Effector memory CD4-positive, alpha-beta T cell (primary cell): Measurements from ENCODE around the gene RHCE.
"Not testable (repeated sequence)": the region's sequence is repeated elsewhere in the genome, so short reads cannot be mapped to it uniquely, and the experiment has no call there.

ENCODE experiments used
- DNase-seq, 3 donors: peaks; one replicate each; pipeline ENCODE4 v3.0.0-alpha.2; 2020
- H3K27ac ChIP-seq: 2 replicates; pipeline ENCODE4 v1.7.0; 2013; ENCODE audit warnings: mild to moderate bottlenecking, low read length, moderate library complexity; ENCODE audit not compliant: insufficient read depth, poor library complexity, severe bottlenecking
- H3K27me3 ChIP-seq: replicated peaks from 2 replicates; pipeline ENCODE4 v1.7.0; 2013; ENCODE audit warnings: mild to moderate bottlenecking, low read length; ENCODE audit not compliant: insufficient read depth, control insufficient read depth, poor library complexity, severe bottlenecking
- H3K36me3 ChIP-seq: 2 replicates; pipeline ENCODE4 v1.7.0; 2013; ENCODE audit warnings: mild to moderate bottlenecking, low read length, moderate library complexity; ENCODE audit not compliant: control insufficient read depth, insufficient read depth
- H3K4me1 ChIP-seq: 2 replicates; pipeline ENCODE4 v1.7.0; 2013; ENCODE audit warnings: low read length, mild to moderate bottlenecking; ENCODE audit not compliant: control insufficient read depth, insufficient read depth, poor library complexity, severe bottlenecking
- H3K4me3 ChIP-seq: 2 replicates; pipeline ENCODE4 v1.7.0; 2013; ENCODE audit warnings: low read length, low read depth, mild to moderate bottlenecking; ENCODE audit not compliant: insufficient read depth, poor library complexity, severe bottlenecking
- H3K9me3 ChIP-seq: 2 replicates; pipeline ENCODE4 v1.7.0; 2013; ENCODE audit warnings: mild to moderate bottlenecking, low read length, moderate library complexity; ENCODE audit not compliant: control insufficient read depth
- total RNA-seq, 3 donors: gene quantifications; one replicate each; lab custom pipeline; 2026; lab: John Stamatoyannopoulos, UW

The RHCE gene
- 1.2 to 2.1 (median 2.0) reads per million in 3 donors for total RNA-seq

DNA sequence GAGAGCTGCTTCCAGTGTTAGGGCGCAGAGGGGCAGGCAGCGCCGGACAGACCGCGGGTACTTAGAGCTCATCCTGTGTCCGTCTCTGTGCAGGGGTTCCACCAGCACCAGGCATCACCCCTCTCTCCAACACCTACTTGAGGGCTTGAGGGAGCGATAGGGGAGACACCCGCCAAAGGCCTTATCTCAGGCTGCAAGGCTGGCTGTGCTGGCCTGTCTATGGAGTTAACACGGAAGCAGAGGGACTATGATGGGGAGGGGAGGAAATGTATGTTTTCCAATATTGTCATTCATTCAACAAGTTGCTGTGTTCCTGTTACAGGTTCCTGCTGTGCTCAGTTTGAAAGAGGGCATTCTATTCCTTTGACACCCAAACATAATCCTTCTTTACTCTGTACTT is at the start of gene RHCE:
RHCE (minus strand) TSS at position 111 of the 400 bp plus-strand sequence; CDS start at position 72, 39 bp downstream.
- H3K27ac ChIP-seq, H3K27me3 ChIP-seq, H3K4me1 ChIP-seq, DNase-seq, H3K36me3 ChIP-seq, H3K4me3 ChIP-seq, H3K9me3 ChIP-seq: not testable (repeated sequence)

DNA sequence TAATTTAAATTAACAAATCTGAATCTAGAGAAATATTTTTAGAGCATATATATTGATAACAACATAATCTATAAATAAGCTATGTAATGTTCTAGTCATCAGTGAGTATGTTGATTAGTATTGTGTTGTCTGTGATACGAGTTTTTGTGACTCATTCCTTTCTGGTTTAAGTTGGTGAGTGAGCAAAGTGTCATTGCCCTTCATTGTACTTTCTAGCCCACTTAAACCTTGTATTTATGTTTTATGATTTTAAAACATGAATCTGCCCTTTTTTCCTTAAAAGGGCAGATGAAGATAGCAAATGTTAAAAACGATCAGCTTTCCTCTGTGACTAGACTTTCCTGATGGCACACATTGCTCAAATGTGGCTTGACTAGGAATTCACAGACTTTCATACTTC is 48.6 kb upstream of the RHCE start:
- DNase-seq, result no peak
- peaks cover 4% of the 10 kb centered on the region for H3K4me1 ChIP-seq
- no peak overlapping the region for H3K27ac ChIP-seq
- peaks cover 8% of the 10 kb centered on the region for H3K36me3 ChIP-seq
- H3K27me3 ChIP-seq, result no peaks in the 10 kb centered on the region
- no peaks in the 10 kb centered on the region for H3K9me3 ChIP-seq
- H3K4me3 ChIP-seq, result no peak overlapping the region

DNA sequence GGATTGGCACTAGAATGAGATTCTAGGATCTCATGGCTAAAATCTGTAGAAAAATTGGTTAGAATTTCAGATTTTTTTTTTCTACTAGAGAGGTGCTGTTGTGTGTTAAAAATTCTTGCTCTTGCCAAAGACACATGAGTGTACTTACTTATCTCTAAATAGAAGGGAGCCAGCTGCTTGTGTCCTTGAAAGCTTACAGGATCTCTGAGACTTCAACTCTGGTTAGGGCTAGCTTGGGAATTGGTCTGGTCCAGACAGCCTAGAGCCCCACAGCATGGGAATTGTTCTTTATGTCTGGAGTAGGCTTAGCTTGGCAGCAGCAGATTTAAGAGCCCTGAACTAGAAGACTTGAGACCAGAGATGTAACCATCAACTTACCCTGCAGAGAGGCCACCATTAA is 47.4 kb upstream of the RHCE start:
- H3K36me3 ChIP-seq, result peaks cover 8% of the 10 kb centered on the region
- DNase-seq, result no peak
- no peaks in the 10 kb centered on the region for H3K9me3 ChIP-seq
- no peak overlapping the region for H3K27ac ChIP-seq
- H3K4me1 ChIP-seq, result no peaks in the 10 kb centered on the region
- H3K27me3 ChIP-seq, result no peaks in the 10 kb centered on the region
- H3K4me3 ChIP-seq, result no peak overlapping the region

DNA sequence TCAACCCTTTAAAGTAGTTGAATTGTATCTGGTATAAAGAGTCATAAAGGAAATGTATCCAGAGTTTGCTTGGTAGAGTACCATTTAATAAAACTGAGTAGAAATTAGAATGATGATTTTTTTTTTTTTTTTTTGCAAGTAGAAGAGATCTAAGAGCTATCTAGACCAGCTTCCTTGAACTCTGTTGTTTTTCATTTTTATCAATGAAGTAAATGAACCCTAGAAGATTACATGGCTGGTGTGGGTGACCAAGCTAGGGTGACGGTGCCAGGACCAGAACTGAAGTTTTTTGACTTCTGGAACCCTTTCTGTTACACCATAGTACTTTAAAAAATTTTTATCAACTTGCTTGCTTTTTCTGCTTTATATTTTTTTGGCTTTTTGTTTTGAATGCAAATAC is 47.0 kb upstream of the RHCE start:
- no peak overlapping the region for H3K4me3 ChIP-seq
- H3K4me1 ChIP-seq, result no peaks in the 10 kb centered on the region
- DNase-seq, result no peak
- peaks cover 8% of the 10 kb centered on the region for H3K36me3 ChIP-seq
- no peak overlapping the region for H3K27ac ChIP-seq
- no peaks in the 10 kb centered on the region for H3K27me3 ChIP-seq
- no peaks in the 10 kb centered on the region for H3K9me3 ChIP-seq

DNA sequence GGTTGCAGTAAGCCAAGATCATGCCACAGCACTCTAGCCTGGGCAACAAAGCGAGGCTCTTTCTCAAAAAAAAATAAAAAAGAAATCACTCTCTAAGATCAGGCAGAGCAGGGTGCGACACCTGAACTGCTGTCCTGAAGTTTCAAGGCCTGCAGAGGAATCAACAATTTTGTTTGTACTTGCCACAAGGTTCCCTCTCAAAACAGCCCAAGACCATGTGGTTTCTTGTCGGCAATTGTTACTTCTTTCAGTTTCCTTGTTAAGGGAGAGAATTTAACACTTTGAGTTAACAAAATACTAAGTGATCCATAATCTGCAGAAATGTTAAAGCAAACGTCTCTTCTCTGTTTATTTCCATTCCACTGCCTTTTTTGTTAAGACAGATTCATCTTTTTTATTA is 46.6 kb upstream of the RHCE start:
- no peak for DNase-seq
- Histone ChIP-seq H3K27ac (no peak overlapping the region), H3K4me1 (no peaks in the 10 kb centered on the region)

DNA sequence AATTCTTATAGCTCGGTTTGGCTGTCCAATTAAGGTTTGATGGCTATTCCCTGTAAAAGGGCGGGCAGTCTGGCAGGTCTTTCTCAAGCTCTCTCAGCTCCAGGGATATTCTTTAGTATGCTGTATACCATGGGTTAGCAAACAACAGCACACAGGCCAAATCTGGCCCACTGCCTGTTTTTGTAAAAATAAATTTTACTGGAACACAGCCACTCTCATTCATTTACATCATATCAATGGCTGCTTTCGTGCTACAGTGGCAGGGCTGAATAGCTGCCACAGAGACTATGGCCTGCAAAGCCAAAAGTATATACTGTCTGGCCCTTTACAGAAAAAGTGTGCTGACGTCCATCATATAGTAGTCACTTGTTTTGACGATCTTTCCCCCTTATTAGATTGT is 42.1 kb upstream of the RHCE start:
- no peaks in the 10 kb centered on the region for H3K27me3 ChIP-seq
- no peak for DNase-seq
- H3K9me3 ChIP-seq, result no peaks in the 10 kb centered on the region
- H3K4me1 ChIP-seq, result no peaks in the 10 kb centered on the region
- H3K4me3 ChIP-seq, result no peak overlapping the region
- no peak overlapping the region for H3K27ac ChIP-seq
- peaks cover 13% of the 10 kb centered on the region for H3K36me3 ChIP-seq

More for the DNA sequence above, 46.6 kb upstream of the RHCE start:
- Histone ChIP-seq H3K4me3 (no peak overlapping the region), H3K27me3 (no peaks in the 10 kb centered on the region), H3K36me3 (peaks cover 8% of the 10 kb centered on the region), H3K9me3 (no peaks in the 10 kb centered on the region)

DNA sequence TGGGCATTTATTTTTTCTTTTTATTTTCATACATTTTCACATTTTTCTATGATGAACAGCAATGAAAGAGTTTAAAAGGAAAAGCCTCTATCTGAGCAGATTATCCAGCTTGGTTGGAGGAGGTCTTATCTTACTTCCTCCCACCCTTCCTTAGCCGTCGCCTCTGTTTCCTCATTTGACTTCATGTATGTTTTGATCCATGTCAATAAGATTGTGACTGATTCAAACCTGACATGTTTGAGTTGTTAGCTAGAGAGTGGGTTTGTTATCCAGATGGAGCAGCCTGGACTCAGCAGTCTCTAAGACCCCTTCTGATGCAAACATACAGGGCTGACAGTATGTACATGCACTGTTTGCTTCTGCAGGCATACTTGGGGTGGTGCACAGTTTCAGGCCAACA is 41.2 kb upstream of the RHCE start:
- Histone ChIP-seq H3K4me3 (no peak overlapping the region), H3K9me3 (no peaks in the 10 kb centered on the region), H3K36me3 (peaks cover 13% of the 10 kb centered on the region), H3K4me1 (no peaks in the 10 kb centered on the region), H3K27ac (no peak overlapping the region), H3K27me3 (no peaks in the 10 kb centered on the region)
- no peak for DNase-seq

DNA sequence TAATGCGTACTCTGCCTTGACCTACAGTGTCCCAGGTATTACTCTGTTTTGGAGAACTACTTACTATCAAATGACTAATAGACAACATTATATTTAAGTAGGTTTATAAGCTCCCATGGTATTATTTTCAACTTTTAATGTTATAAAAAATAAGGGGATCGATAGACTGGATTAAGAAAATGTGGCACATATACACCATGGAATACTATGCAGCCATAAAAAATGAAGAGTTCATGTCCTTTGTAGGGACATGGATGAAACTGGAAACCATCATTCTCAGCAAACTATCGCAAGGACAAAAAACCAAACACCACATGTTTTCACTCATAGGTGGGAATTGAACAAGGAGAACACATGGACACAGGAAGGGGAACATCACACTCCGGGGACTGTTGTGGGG is 40.2 kb upstream of the RHCE start:
- not testable (repeated sequence) for H3K4me3 ChIP-seq, H3K9me3 ChIP-seq, DNase-seq, H3K4me1 ChIP-seq, H3K27ac ChIP-seq, H3K27me3 ChIP-seq
- H3K36me3 ChIP-seq, result peaks cover 17% of the 10 kb centered on the region

DNA sequence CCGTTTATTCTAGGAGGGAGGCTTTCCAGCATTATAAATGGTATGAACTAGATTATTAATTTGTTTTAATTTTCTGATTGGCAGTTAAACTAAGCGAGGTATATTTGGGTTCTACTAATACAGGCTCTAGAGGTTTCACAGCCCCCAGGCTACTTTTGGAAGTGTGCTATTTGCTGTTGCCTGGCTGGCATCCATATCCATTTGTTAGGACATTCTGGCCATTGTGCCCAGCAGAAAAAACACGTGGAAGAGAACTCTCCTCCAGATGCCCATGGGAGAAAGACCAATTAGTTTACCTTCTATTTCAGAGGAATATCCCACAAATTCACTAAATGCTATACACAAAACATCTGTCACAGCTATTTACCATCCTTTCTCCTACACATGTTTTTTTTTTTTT is 39.4 kb upstream of the RHCE start:
- peaks cover 23% of the 10 kb centered on the region for H3K36me3 ChIP-seq
- no peaks in the 10 kb centered on the region for H3K9me3 ChIP-seq
- DNase-seq, result no peak
- H3K27me3 ChIP-seq, result no peaks in the 10 kb centered on the region
- H3K4me3 ChIP-seq, result no peak overlapping the region
- no peaks in the 10 kb centered on the region for H3K4me1 ChIP-seq
- H3K27ac ChIP-seq, result no peak overlapping the region

DNA sequence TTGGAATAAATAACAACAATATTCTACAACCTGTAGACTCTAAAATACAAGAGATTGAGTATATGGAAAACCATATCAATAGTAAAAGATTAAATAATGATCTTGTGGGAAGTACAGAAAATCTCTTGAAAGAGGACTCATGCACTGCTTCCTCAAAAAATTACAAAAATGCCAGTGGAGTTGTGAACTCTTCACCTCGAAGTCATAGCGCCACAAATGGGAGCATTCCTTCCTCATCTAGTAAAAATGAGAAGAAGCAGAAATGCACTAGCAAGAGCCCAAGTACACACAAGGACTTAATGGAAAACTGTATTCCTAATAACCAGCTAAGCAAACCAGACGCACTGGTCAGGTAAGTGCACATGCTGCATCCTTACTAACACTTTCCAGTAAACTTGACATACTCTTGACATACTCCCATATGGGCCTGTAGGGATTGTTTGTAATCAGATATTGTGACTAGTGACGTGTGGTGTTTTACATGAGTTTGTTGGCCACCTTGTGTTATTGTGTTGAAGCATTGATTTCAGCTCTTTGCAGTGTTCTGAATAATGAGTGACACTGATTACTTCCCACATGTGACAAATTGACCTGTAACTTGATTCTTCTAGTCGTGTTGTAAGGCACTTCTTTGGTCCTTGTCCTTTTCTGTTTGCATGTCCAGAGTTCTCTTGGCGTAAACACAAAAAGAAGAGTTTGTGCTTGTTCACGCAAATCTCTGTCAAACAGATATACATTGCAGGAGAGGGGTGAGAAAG is 38.1 kb upstream of the RHCE start:
- no peaks in the 10 kb centered on the region for H3K4me1 ChIP-seq
- no peaks in the 10 kb centered on the region for H3K27me3 ChIP-seq
- no peak overlapping the region for H3K4me3 ChIP-seq
- no peak overlapping the region for H3K27ac ChIP-seq
- no peak for DNase-seq
- peaks cover 27% of the 10 kb centered on the region for H3K36me3 ChIP-seq
- no peaks in the 10 kb centered on the region for H3K9me3 ChIP-seq
